Measurements from ENCODE around the gene CEACAM7.

The CEACAM7 gene

GRCh38 chr19:41694831-41695635 lies 7.0 kb upstream of the CEACAM7 start:
- no peak overlapping the region for H3K4me3 ChIP-seq (replicated peaks; ENCODE audit: low read depth, low read length)
- no peak for TF ChIP-seq CTCF (IDR thresholded peaks at IDR 0.05; ENCODE audit: low read length, missing control alignments)
- no peak for DNase-seq (ENCODE audit: low read depth)

DNA sequence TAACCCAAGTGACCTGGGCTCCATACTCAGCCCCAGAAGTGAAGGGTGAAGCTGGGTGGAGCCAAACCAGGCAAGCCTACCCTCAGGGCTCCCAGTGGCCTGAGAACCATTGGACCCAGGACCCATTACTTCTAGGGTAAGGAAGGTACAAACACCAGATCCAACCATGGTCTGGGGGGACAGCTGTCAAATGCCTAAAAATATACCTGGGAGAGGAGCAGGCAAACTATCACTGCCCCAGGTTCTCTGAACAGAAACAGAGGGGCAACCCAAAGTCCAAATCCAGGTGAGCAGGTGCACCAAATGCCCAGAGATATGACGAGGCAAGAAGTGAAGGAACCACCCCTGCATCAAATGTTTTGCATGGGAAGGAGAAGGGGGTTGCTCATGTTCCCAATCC lies 6.1 kb upstream of the CEACAM7 start:
- no peak for DNase-seq (ENCODE audit: low read depth)
- no peak for TF ChIP-seq CTCF (IDR thresholded peaks at IDR 0.05; ENCODE audit: low read length, missing control alignments)
- no peak overlapping the region for H3K4me3 ChIP-seq (replicated peaks; ENCODE audit: low read depth, low read length)

DNA sequence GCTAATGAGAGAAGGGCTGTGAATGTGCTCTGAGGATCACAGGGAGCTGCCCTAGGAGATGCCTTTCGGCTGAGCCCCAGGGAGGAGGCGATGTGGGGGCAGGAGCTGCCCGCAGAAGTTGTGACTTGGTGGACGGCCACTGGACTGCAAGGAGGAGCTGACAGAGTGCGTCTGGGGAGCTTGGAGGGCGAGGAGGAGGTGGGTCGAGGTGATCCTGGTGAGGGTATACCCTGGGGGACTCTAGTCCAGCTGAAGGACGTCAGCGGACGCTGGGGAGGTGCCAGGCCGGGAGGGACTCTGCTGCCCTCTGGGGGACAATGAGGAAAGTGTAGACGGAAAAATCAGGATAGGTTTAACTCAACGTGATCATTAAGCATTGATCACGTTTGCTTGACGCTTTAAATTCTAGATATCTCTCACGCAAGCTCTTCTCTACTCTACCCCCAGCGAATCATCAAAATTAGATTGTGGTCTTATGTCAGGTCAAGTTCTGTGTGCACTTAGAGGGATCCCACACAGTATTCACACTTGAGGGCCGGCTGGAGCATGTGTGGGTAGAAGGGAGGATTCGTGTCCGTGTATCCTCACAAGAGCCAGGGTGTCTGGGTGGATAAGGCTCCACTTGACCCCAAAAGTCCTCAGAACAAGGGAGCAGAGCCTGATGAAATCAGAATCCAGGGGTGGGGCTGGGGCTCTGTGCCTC lies 3.3 kb upstream of the CEACAM7 start:
- peak; percentile 68 for TF ChIP-seq CTCF (IDR thresholded peaks at IDR 0.05; ENCODE audit: low read length, missing control alignments)
- peak; percentile 14 for DNase-seq (ENCODE audit: low read depth)
- H3K4me3 ChIP-seq (replicated peaks; ENCODE audit: low read depth, low read length), result no peak overlapping the region

GRCh38 chr19:41690801-41691065 lies 2.7 kb upstream of the CEACAM7 start:
- no peak overlapping the region for H3K4me3 ChIP-seq (replicated peaks; ENCODE audit: low read depth, low read length)
- no peak for DNase-seq (ENCODE audit: low read depth)
- no peak for TF ChIP-seq CTCF (IDR thresholded peaks at IDR 0.05; ENCODE audit: low read length, missing control alignments)

DNA sequence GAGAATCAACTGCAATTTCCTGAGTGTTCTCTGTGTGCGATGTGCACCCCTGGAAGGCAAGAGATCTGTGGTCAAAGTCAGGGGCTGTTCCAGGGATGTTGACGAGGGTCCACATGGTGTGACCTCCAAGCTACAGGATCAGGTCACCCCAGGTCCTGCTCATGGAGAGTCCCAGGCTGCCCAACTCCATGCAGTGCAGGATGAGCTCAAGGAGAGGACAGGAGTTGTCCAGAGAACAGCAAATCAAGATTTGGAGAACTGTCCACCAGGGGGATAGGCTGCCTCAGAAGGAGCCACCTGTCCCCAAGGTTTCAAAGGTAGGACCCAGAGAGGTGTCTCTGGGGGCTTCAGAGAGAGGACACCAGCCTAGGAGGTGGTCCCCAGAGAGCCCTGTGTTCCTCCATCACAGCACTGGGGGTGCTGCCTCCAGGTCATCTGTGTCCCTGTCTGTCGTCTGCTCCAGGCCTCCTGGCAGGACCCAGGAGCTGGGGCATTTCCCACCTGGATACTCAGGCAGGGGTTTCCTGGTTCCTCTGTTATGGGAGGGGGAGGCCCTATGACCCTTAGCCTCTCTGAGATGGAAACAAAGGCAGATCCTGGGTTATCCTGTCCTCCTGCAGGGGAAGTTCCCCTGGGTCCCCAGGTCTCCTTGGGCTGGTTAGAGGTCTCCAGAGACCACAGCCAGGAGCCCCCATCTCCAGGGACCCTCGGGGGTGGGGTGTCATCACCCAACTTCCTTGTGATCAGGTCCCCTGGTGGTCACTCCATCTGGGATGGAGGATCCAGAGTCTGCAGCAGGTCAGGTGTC lies 2.1 kb upstream of the CEACAM7 start:
- DNase-seq (ENCODE audit: low read depth), result no peak
- H3K4me3 ChIP-seq (replicated peaks; ENCODE audit: low read depth, low read length), result no peak overlapping the region
- no peak for TF ChIP-seq CTCF (IDR thresholded peaks at IDR 0.05; ENCODE audit: low read length, missing control alignments)

GRCh38 chr19:41688687-41689086 lies 617 bp upstream of the CEACAM7 start:
- DNase-seq (ENCODE audit: low read depth), result no peak

More at GRCh38 chr19:41688687-41689086, 617 bp upstream of the CEACAM7 start:
- H3K4me3 ChIP-seq (replicated peaks; ENCODE audit: low read depth, low read length), result no peak overlapping the region
- TF ChIP-seq CTCF (IDR thresholded peaks at IDR 0.05; ENCODE audit: low read length, missing control alignments), result no peak
